ENCODE results near the gene SLC2A6.

Gene SLC2A6

DNA sequence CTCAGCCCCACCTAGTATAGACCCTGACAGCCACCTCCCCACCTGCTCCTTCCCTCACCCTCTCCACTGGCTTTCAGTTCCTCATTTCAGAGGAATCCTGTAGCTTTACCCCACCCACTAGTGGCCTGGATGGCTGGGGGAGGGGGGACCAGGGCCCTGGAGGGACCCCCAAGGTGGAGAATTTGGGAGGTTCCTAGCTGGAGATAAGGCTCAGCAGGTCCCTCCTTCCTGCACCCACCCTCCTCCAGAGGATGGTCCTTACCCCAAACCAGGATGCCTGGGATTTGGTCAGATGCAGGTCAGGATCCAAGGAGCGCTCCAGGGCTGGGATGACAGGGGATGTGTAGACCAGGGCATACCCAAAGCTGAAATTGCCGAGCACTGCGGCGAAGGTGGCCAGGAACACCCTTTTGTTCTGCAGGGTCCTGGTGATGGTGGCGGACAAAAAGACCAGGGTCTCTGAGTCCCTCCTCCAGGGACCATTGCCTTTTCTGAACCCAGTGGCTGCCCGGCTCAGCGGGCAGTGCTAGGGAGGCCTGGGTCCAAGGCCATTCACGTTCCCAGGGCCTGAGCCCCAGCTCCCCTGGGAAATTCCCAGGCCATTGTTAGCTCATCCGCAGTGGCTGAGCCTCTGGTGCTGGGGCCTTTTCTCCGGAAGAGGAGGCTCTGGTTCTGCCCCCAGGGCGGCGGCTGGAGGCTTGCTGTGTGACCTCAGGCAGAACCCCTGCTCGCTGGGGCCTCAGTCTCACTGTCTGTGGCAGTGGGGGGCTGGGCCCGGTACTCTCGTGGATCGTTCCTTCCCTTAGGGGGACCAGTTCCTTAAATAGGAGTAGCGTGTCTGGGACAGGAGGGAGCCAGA lies 678 bp downstream of the SLC2A6 start:
- no peak for DNase-seq (ENCODE audit: low read depth, low spot score)

DNA sequence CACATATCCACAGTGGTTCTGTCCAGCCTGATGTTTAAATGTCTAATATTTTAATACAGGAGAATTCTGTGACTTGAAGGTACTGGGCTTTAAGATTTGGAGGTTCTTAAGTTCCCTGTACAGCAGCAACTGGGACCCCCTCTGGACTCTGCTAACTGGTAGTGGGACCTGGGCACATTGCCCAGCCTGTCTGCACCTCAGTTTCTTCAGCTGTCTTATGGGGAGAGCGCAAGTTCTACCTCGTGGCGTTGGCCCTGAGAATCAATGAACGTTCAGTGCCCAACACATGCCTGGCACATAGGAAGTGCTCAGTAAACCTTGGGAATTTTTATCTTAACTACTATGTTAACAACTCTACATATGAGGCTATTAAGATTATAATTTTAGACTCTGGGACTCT lies 1.4 kb downstream of the SLC2A6 start:
- no peak for DNase-seq (ENCODE audit: low read depth, low spot score)

DNA sequence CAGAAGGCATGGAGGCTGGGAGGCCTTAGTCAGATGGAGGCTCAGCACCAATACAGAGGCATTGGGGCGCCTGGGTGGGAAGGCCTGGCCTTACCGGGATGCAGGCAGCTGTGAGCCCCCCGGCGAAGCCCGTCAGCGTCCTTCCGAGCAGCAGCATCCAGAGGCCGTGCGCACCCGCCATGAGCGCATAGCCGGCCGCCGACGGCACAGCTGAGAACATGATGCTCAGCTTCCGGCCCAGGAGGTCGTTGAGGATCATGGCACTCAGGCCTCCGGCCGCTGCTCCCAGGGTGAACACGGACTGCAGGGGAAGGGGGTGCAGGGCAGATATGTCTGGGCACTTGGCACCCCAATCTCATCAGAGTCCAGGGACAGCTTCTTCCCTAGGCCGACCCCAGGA lies 2.0 kb downstream of the SLC2A6 start:
- DNase-seq (ENCODE audit: low read depth, low spot score) = no peak

DNA sequence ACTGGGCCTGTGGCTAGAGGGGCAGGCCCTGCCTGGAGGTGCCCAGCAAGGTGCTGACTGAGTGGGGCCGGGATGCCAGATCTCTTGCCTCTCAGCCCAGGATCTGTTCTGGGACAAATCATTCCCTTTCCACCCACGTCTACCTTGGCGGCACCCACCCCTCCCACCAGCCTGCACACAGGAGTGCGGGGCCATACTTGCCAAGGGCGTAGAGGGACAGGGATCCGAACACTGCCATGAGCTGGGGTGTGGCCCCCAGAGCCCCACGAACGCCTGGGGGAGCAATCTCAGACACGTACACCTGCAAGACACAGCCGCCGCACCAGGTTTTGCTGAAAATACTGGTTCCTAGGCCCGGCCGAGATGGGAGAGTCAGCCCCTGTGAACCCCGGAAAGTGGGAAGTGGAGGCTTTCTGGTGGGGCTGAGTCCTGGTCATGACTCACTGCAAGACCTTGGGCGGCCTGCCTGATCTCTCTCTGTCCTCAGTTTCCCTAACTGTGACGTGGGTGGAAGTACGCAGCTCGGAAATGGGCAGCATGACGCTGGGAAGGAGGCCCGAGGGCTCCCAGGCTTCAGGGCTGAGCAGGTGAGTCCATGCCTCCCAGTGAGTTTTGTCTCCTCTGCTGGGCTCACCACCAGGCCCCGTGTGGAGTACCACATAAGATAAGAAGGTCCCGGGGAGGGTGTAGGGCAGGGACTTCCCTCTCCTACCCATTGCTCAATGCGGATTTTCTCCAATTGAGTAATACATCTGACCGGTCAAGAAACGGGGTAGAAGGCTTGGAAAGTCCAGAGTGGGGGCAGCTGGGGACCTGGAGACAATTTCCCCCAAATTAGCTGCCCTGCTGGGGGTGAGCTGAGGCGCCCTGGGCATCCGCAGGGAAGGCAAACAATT lies 2.6 kb downstream of the SLC2A6 start:
- no peak for DNase-seq (ENCODE audit: low read depth, low spot score)

DNA sequence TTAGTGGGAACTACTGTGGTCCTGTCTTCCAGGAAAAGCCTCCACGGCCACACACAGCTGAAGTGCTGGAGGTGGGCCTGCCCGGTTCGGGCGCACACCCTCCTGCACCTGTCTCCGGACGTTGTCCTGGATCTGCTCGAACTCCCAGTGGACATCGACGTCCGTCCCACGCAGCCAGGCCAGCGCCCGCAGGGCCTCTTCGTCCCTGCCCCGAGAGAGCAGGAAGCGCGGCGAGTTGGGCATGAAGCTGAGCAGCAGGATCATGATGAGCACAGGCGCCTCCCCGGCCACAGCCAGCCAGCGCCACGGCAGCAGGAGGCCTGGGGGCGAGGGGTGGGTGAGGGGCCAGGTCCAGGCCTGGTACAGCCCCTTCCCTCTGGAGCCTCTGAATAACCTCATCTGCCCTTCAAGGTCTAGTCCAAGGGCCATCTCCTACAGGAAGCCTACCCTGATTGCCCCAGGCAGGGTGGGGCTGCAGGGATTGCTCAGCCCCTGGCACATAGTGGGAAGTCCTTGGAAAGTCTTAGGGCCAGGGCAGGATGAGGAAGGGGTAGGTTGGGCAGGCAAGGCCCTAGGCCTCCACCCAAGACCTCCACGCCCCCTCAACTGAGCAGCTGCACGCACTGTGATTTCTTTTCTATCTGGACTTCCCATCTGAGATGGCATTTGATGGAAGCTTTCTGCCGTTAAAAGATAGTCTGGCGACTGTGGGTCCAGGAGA lies 3.4 kb downstream of the SLC2A6 start:
- DNase-seq (ENCODE audit: low read depth, low spot score) = no peak

DNA sequence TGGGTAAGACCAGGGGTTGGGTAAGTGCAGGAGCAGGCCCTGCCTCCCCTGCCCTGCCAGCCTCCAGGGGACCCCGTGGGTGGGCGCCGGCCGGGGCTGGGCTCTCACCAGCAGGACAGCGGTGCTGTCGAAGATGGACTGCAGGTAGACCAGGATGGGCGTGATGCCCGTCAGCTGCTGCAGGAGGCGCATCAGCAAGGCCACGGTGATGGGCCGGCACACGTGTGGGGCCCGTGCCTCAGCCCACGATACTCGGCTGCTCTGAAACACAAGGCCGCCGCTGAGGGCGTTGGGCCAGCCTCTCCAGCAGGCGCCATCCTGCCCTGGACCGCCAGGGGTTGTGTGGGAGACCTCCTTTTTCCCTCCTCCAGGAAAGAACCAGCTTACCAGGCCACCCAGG lies 4.0 kb downstream of the SLC2A6 start:
- no peak for DNase-seq (ENCODE audit: low read depth, low spot score)

DNA sequence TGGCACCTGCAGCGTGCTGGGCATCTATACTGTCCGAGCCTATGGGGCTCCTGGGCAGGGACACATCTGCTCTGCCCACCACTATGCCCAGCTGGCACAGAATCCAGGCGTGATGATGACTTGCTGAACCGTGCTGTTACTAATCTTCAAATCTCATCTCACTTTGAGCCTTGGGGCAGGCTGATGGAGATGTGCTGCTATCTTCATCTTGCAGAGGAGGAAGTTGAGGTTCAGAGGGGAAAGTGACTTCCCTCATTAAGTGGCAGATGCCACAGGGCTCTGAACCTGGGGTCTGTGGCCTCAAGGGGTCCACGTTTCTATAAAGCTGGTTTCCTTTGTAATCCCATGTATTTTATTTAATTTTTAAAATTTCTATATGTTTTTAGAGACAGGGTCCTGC lies 4.7 kb downstream of the SLC2A6 start:
- no peak for DNase-seq (ENCODE audit: low read depth, low spot score)

DNA sequence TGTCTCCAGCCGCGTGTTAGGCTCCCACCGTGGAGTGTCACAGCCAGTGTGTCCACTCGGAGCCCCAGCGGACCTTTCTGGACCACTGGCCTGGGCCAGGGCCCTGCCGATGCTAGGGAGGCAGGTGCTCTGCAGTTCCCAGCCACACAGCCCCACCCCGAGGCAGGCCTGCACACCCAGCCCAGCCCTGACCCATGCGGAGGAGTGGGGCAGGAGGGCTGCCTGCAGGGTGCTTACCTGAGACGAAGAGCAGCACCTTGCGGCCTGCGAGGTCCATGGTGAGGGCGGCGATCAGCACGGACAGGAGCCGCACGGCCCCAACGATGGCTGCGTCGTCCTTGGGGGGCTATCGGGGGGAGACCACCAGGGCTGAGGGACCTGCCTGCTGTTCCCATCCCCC lies 5.2 kb downstream of the SLC2A6 start:
- DNase-seq (ENCODE audit: low read depth, low spot score) = no peak

DNA sequence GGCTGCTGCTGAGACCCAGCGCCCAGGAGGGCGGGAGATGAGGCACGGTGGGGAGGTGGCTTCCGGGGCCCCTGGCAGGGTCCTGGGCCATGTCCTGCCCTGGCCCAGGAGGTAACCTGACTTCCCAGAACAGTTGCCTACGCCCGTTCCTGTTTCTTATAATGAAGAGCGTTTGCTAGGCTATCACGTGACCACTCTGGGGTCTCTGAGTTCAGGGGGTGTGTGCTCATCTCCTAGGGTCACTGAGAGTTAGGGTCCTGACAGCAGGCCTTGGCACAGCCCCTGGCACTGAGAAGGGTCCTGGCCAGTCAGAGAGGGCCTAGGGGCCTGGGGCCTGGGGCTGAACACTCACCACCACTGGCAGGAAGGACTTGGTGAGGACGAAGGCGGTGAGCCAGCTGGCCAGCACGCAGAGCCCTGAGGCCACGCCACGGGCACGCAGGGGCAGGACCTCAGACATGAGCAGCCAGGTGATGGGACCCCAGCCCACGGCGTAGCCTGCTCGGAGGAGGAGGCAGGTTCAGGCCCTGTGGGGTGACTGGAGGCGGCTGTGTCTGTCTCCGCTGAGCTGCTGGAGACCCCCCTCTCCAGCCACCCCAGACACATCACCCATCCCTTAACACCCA lies 6.0 kb downstream of the SLC2A6 start:
- no peak for DNase-seq (ENCODE audit: low read depth, low spot score)

DNA sequence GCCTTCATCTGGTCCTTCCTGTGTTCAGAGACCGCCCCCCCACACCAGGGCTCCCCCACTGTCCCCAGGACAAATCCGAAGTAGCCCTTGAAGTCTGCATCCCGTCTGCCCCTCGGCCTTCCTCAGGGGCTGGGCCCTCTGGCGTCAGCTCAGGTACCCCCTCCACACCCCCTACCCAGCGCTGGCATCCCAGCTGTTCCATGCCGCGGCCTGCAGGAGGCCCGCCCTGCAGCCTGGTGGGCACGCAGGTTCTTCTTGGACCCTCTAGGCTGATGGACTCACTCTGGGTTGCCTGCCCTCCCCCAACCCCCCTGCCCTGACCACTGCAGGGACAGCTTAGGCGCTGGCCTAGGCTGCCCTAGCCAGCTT lies 6.6 kb downstream of the SLC2A6 start:
- DNase-seq (ENCODE audit: low read depth, low spot score) = no peak

DNA sequence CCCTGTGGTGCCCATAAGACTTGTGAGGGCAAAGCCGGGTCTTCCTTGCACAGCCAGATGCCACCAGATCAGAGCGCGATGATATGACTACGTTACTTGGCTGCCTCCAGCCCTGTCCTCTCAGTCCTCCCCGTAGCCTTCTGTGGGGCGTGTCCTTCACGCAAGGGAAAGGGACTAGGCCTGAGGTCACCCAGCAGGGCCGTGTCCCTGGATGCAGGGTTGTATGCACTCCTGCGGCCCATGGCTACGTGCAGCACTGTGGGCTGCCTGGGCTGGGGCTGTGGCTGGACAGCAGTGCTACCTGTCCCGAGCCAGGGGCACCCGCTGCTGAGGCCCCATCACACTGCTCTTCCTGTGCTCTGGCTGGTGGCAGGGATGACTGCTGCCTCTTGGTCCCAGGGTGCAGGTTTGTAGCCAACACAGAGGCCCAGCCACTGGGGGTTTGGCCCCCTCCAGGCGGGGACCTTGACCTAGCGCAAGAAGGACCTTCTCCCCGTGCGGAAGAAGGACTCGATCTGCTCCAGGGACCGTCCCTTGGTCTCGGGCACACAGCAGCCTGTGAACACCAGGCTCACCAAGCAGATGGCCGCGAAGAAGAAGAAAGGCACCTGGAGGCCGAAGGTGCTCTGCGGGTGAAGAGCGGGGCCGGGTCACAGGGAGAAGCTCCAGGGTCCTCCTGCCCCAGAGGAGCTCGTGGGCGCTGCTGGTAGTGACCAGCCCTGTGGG lies 7.2 kb downstream of the SLC2A6 start:
- no peak for DNase-seq (ENCODE audit: low read depth, low spot score)

DNA sequence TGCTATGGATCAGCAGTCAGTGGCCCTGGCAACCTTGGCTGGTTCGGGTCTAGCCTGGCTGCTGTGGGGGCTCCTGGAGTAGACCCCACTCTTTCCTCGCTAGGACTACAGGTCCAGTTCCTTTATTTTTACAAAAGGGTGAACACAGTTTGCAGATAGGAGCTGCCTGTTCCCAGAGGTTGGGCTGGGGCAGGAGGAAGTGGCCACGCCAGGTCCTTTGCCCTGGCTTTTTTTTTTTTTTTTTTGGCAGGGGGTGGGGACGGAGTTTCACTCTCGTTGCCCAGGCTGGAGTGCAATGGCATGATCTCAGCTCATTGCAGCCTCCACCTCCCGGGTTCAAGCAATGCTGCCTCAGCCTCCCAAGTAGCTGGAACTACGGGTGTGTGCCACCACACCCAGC lies 7.9 kb downstream of the SLC2A6 start:
- DNase-seq (ENCODE audit: low read depth, low spot score) = no peak

DNA sequence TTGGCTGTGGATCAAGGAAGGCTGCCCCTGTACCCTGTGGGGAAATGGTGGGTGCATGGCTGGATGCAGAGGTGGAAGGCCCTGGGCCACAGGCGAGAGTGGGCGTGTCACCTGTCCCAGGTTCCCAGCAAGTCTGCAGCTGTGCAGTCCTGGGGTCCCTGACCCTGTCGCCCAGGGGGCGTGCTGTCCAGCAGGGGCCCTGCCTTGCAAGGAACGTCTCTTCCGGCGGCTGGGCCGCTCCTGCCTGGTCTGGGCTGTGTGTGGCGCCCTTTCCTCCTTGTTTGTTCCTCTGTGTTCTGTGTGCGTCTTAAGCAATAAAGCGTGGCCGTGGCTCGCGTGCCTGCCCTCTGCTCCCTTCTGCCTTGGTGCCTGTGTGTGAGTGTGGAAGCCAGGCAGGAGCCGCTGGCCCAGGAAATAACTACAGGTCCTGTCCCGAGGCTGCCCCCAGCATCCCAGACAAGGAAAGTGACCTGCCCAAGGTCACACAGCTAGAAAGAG lies 8.4 kb downstream of the SLC2A6 start:
- DNase-seq (ENCODE audit: low read depth, low spot score) = no peak

DNA sequence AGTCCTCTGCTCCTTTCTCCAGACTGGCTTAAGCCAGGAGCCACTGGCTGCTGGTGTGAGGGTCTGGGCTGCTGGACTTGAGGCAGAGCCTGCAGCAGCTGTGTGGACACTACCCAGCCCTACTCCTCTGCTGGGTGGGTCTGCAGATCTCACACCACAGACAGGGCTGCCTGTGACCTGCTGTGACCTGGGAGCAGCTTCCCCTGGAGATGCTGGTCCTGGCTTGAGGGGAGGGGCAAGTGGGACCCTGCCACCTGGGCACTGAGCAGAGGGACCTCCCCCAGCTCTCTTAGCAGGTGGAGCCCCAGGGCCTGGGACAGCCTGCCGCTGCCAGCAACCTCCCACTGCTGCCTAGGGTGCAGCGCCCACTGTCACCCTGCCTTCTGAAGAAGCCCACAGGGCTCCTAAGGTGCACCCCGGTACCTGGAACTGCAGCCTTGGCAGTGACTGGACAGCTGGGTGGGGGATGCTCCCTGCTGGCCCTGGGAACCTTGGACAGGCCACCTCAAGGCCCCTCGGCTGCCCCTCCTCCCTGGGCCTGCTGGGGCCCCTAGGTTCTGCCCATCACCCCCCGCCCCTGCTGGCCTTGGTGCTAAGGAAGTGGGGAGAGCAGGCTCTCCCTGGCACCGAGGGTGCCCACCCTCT lies 10.0 kb downstream of the SLC2A6 start:
- no peak for DNase-seq (ENCODE audit: low read depth, low spot score)

DNA sequence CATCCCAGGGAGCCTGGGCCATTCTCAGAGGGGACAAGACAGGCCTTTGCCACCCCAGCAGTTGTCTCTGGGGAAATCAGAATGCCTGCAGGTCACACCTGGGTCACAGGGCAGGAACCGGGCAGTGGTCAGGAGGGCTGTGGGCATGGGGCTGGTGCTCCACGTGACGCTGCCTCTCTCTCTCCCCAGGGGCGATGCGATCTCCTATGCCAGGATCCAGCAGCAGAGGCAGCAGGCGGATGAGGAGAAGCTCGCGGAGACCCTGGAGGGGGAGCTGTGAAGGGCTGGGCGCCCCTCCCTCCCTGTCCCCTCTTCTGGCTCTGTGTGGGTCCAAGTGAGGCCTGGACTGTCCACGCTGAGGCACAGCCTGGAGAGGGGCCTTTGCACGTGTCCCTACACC lies 10.5 kb downstream of the SLC2A6 start:
- DNase-seq (ENCODE audit: low read depth, low spot score) = no peak

DNA sequence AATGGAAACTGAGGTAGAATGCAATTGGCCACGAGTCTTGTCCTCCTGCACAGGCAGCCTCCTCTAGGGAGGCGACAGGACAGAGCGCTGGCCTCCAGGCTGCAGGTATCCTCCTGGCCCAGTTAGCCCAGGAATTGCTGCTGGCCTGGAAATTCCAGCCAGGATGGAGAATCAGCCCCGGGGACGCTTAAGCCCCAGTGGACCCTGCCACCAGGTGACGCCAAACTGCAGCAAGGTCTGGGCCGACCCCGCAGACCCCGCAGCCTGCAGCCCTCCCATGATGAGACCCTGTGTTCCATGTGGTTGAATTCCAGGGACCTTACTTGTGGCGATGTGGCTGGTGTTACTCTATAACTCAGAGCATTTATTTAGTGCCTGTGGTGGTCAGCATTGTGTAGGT lies 11.8 kb downstream of the SLC2A6 start:
- DNase-seq (ENCODE audit: low read depth, low spot score) = no peak

DNA sequence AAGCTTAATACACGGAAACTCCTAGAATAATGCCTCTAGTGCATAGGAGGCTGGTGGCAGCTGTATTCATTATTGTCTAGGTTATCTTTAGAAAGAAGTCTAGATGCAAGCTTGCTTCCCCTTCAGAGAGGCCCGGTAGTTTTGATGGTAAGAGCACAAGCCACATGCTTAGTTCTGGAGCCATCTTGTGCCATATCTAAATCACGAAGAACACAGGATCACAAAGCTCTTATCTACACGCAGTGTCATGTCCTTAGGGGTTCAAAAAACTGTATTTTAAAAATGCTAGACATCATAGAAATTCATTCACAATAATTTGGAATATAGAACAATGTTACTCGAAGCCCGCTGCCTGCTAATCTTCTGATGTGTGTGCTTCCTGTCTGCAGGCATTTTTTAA lies 12.9 kb downstream of the SLC2A6 start:
- no peak for DNase-seq (ENCODE audit: low read depth, low spot score)

DNA sequence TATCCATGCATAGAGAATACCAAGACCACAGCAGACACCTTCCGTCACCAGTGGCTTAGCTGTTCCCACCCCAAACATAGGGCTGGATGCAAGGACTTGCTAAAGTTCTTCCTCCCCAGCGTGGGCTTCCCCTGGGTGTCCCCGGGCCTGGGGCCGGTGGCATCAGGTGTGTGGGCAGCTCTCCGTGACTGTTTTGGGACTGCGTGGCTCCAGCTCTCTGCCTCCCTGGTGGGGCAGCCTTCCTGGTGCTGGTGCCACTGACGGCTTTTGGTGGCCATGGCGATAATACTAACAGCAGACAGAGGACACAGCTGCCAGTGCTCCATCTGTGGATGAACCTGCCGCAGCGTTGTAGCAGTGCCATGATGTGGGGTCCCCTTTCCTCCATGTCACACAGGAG lies 14.3 kb downstream of the SLC2A6 start:
- no peak for DNase-seq (ENCODE audit: low read depth, low spot score)

DNA sequence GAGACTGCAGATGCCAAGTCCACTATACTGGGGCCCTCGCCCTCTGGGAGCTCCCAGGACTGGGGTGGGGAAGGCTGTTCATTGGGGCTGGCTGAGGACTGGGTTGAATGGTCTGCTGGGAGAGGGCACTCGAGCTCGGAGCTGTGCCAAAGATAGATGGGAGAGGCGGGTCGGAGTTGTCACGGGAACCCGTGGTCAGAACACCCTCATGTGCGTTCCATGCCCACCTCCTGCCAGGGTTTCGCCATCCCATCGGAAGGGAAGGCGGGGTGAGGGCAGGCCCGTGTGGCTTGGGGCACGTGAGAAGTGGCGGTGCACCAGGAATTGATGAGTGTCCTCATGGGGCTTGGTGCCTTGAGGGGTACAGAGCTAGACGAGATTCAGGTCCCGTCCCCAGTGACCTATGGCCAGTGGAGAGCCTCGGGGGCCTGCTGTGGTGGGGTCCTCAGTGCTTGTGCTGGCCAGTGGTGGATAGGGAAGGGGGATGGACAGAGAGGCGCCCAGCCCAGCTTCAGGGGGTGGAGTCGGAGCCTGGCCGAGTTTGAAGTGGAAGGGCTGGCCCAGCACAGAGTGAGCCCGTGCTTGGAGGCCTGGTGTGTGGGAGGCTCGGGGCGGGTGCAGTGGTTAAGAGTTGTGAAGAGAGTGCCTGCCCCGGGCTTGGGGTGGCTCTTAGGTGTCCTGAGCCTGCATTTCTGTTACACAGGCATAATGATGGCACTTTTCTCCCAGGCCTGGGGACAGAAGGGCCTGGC lies 14.9 kb downstream of the SLC2A6 start:
- no peak for DNase-seq (ENCODE audit: low read depth, low spot score)
